ENCODE data around the gene SPATA9. TPM values are rescaled to one million over a fixed set of nuclear protein-coding genes. Genes with fewer than 3 reads are reported as not detected.
A peak's percentile ranks its signal among the peaks of the same experiment; 100 is the strongest.
"Not testable (repeated sequence)": the region's sequence is repeated elsewhere in the genome, so short reads cannot be mapped to it uniquely, and the experiment has no call there.

Gene SPATA9
- total and polyA plus RNA-seq, 4 donors = 0.28 to 0.49 TPM; not detected in 2

- TF ChIP-seq NR2F2 (IDR thresholded peaks at IDR 0.05) = no peak
- no peak for TF ChIP-seq TAF1 (conservative IDR thresholded peaks at IDR 0.05)
Measured at GRCh38 chr5:95713960-95714710, 31.3 kb upstream of the SPATA9 start (continued).

GRCh38 chr5:95713246-95713645 is 30.5 kb upstream of the SPATA9 start:
- not testable (repeated sequence) for H3K4me1 ChIP-seq (ENCODE audit: control insufficient read depth in 4 of 4, insufficient read depth in 4 of 4, low read length in 3 of 4); H3K36me3 ChIP-seq (ENCODE audit: control insufficient read depth in 4 of 4, insufficient read depth in 3 of 4, low read depth in 1 of 4, low read length in 3 of 4); H3K9me3 ChIP-seq (ENCODE audit: control insufficient read depth in 4 of 4, low read length in 3 of 4); H3K4me3 ChIP-seq (ENCODE audit: low read depth in 1 of 3, low read length in 3 of 3); H3K9ac ChIP-seq (ENCODE audit: low read depth in 1 of 2, low read length in 2 of 2); H3K27me3 ChIP-seq (ENCODE audit: control insufficient read depth in 4 of 4, insufficient read depth in 4 of 4, low read length in 3 of 4); H3K27ac ChIP-seq (ENCODE audit: low read depth in 1 of 2, low read length in 2 of 2); DNase-seq (ENCODE audit: low spot score)
- WGBS = 92% methylated on average over 5 of the region's 5 CpGs

GRCh38 chr5:95712347-95712958 is 29.7 kb upstream of the SPATA9 start:
- H3K9ac ChIP-seq (ENCODE audit: low read depth in 1 of 2, low read length in 2 of 2) = no peak overlapping the region
- H3K27ac ChIP-seq (ENCODE audit: low read depth in 1 of 2, low read length in 2 of 2) = no peak overlapping the region
- H3K36me3 ChIP-seq (ENCODE audit: control insufficient read depth in 4 of 4, insufficient read depth in 3 of 4, low read depth in 1 of 4, low read length in 3 of 4) = no peaks in the 10 kb centered on the region
- no peaks in the 10 kb centered on the region for H3K27me3 ChIP-seq (ENCODE audit: control insufficient read depth in 4 of 4, insufficient read depth in 4 of 4, low read length in 3 of 4)
- no peak overlapping the region for H3K4me3 ChIP-seq (ENCODE audit: low read depth in 1 of 3, low read length in 3 of 3)
- H3K9me3 ChIP-seq (ENCODE audit: control insufficient read depth in 4 of 4, low read length in 3 of 4) = no peaks in the 10 kb centered on the region
- H3K4me1 ChIP-seq (ENCODE audit: control insufficient read depth in 4 of 4, insufficient read depth in 4 of 4, low read length in 3 of 4) = peaks cover 0 to 5% (median 2%) of the 10 kb centered on the region in 4 donors
- DNase-seq (ENCODE audit: low spot score) = peak; percentile 58
- WGBS = 86% methylated on average over 2 of the region's 2 CpGs
- no peak for TF ChIP-seq FOXA1 (IDR thresholded peaks at IDR 0.05)
- TF ChIP-seq NR2F2 (IDR thresholded peaks at IDR 0.05) = no peak
- no peak for TF ChIP-seq EGR1 (IDR thresholded peaks at IDR 0.05; ENCODE audit: low read depth in 2 of 2)
- TF ChIP-seq RAD21 (IDR thresholded peaks at IDR 0.05) = no peak

- DNase-seq (ENCODE audit: low spot score) = no peak
- 93% methylated on average over 27 of the region's 27 CpGs for WGBS
Measured at GRCh38 chr5:95711501-95712346, 28.9 kb upstream of the SPATA9 start.

GRCh38 chr5:95710651-95711500 is 28.1 kb upstream of the SPATA9 start:
- H3K9ac ChIP-seq (ENCODE audit: low read depth in 1 of 2, low read length in 2 of 2); H3K27me3 ChIP-seq (ENCODE audit: control insufficient read depth in 4 of 4, insufficient read depth in 4 of 4, low read length in 3 of 4); H3K4me1 ChIP-seq (ENCODE audit: control insufficient read depth in 4 of 4, insufficient read depth in 4 of 4, low read length in 3 of 4); H3K36me3 ChIP-seq (ENCODE audit: control insufficient read depth in 4 of 4, insufficient read depth in 3 of 4, low read depth in 1 of 4, low read length in 3 of 4); DNase-seq (ENCODE audit: low spot score); H3K9me3 ChIP-seq (ENCODE audit: control insufficient read depth in 4 of 4, low read length in 3 of 4); H3K27ac ChIP-seq (ENCODE audit: low read depth in 1 of 2, low read length in 2 of 2); H3K4me3 ChIP-seq (ENCODE audit: low read depth in 1 of 3, low read length in 3 of 3): not testable (repeated sequence)
- 68% methylated on average over 23 of the region's 23 CpGs for WGBS

More at GRCh38 chr5:95711501-95712346, 28.9 kb upstream of the SPATA9 start:
- TF ChIP-seq SP1 (IDR thresholded peaks at IDR 0.05) (no peak), ATF3 (IDR thresholded peaks at IDR 0.05) (no peak), ZBTB33 (IDR thresholded peaks at IDR 0.05) (no peak), RAD21 (IDR thresholded peaks at IDR 0.05) (no peak), FOXA1 (IDR thresholded peaks at IDR 0.05) (no peak), JUND (IDR thresholded peaks at IDR 0.05) (no peak), GABPA (IDR thresholded peaks at IDR 0.05 in 1 of 2, conservative IDR thresholded peaks at IDR 0.05 in 1 of 2) (no peak)
- Histone ChIP-seq H3K4me1 (ENCODE audit: control insufficient read depth in 4 of 4, insufficient read depth in 4 of 4, low read length in 3 of 4) (peaks cover 0 to 5% (median 2%) of the 10 kb centered on the region in 4 donors), H3K9ac (ENCODE audit: low read depth in 1 of 2, low read length in 2 of 2) (no peak overlapping the region), H3K36me3 (ENCODE audit: control insufficient read depth in 4 of 4, insufficient read depth in 3 of 4, low read depth in 1 of 4, low read length in 3 of 4) (no peaks in the 10 kb centered on the region), H3K9me3 (ENCODE audit: control insufficient read depth in 4 of 4, low read length in 3 of 4) (no peaks in the 10 kb centered on the region), H3K27me3 (ENCODE audit: control insufficient read depth in 4 of 4, insufficient read depth in 4 of 4, low read length in 3 of 4) (no peaks in the 10 kb centered on the region), H3K27ac (ENCODE audit: low read depth in 1 of 2, low read length in 2 of 2) (no peak overlapping the region), H3K4me3 (ENCODE audit: low read depth in 1 of 3, low read length in 3 of 3) (no peak overlapping the region)

All from liver (tissue), 9 donors.